ENCODE measurements around the gene IDH3G.
A peak's percentile ranks its signal among the peaks of the same experiment; 100 is the strongest.

The IDH3G gene

DNA sequence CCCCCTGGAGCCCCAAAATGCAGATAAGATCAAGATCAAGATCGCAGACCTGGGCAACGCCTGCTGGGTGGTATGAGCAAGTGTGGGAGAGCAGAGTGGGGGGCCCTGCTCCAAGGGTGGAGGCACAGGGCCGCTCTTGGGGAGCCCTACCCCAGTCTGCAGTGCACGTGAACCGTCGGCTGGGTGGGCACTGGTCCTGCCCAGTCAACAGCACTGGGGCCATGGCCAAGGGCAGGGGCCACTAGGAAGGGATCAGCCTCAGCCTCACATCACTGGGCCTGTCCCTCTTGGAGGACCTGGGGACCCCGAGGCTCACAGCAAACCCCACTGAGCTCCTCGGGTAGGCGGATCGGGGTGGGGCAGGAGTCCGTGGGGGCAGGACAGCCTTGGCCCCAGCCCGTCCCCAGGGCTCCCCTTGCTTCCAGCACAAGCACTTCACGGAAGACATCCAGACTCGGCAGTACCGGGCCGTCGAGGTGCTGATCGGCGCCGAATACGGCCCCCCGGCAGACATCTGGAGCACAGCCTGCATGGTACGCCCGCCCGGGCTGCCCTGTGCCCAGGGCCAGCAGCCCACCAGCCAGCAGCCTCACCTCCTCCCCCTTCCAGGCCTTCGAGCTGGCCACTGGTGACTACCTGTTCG lies 9.7 kb downstream of the IDH3G start:
- no peak for DNase-seq

DNA sequence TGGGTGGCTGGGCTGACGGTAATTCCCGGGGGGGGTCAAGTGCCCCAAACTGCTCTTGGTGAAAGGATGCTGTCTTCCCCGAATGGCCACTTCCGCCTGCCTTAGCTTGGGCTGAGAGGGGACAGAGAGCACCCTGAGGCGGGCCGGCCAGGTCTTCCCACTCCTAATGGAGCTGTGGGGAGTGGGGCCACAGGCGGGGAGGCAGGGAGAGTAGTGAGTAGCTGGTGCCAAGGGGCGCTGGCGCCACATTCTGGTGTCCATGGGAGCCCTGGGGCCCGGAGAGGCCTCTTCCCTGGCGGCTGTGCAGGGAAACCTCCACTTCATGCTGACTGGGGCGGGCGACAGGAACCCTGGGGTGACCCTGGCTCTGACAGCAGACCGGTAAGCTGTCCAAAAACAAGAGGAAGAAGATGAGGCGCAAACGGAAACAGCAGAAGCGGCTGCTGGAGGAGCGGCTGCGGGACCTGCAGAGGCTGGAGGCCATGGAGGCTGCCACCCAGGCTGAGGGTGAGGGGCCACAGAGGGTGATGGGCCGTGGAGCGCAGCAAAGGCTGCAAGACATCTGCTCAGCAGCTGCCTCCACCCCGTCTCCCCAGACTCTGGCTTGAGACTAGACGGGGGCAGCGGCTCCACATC lies 10.7 kb downstream of the IDH3G start:
- DNase-seq = no peak

DNA sequence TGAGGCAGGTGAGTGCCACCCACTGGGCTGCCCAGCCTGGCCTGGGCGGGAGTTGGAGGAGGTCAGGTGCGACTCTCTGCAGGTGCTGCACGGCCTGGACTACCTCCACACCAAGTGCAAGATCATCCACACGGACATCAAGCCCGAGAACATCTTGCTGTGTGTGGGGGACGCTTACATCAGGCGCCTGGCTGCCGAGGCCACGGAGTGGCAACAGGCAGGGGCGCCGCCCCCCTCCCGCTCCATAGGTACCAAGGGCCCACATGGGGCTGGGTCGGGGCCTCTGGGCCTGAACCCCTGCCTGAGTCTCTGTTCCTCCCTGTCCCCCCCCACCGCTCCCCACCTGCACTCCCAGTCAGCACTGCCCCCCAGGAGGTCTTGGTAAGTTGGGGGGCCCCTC lies 11.3 kb downstream of the IDH3G start:
- DNase-seq = no peak

DNA sequence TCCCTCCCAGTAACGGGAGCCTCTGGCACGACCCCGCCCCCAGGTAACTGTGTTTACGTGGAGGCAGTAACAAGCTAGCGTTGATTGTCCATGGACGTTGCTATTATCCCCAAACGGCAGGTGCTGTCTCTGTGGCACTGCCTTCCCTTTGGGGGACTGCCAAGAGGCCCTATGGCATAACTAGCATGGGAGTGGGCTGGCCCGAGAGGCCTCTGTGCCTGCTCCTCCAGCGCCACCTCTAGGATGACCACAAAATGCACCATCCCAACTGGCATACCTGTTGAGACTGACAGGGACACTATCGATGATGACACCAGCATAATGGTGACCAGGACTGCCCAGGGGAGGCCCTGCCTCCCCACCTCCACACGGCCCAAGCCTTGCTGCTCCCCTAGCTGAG lies 11.9 kb downstream of the IDH3G start:
- no peak for DNase-seq

DNA sequence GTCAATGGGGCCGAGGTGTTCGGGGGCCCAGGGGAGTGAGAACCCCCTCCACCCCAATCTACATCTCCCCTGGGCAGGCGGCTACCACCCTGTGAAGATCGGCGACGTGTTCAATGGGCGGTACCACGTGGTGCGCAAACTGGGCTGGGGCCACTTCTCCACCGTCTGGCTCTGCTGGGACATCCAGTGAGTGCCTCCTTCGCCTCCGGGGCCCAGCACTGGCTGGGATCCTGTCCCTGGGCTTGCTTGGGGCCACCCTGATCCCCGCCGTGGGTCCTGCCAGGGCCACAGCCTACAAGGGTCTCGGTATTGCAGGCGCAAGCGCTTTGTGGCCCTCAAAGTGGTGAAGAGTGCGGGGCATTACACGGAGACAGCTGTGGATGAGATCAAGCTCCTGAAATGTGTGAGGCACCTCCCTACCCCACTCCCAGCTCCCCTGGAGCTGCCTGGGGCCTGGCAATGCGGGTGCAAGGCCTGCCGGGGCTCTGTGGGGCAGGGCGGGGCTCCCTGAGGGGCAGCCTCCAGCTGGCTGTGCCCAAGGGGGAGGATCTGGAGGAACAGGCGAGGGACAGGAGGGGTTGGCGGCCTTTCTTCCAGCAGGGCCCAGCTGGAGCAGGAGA lies 12.6 kb downstream of the IDH3G start:
- DNase-seq = no peak

DNA sequence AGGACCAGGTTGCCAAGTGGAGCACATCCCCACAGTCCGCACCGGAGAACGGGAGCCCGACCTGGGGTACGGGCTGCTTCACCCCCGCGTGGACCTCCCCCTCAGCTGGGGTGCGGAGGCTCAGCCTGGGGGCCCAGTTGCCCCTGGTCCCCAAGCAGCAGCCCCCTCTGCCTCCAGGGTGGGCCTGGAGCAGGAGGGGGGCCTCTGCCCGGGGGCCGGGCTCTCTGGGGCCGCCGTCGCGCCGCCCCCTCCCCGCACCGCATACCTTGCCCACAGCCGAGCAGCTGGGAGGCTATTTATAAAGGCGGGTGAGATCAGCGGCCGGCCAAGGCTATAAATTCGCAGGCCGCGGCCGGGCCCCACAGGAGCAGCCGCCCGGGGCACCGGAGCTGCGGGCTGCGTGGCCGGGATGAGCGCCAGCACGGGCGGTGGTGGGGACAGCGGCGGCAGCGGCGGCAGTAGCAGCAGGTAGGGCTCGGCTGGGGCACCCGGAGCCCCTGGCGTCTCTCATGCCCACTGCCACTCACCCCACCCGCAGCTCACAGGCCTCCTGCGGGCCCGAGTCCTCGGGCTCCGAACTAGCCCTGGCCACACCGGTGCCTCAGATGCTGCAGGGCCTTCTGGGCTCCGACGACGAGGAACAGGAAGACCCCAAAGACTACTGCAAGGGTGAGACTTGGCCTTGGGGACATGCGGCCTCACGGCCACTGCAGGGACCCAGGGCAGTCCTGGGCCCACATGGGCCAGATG lies 13.3 kb downstream of the IDH3G start, which contains the start of gene SRPK3:
TSS of gene SRPK3 (plus strand) at position 364 of the 750 bp plus-strand sequence. CDS start at position 410, 46 bp downstream.
- DNase-seq = no peak

DNA sequence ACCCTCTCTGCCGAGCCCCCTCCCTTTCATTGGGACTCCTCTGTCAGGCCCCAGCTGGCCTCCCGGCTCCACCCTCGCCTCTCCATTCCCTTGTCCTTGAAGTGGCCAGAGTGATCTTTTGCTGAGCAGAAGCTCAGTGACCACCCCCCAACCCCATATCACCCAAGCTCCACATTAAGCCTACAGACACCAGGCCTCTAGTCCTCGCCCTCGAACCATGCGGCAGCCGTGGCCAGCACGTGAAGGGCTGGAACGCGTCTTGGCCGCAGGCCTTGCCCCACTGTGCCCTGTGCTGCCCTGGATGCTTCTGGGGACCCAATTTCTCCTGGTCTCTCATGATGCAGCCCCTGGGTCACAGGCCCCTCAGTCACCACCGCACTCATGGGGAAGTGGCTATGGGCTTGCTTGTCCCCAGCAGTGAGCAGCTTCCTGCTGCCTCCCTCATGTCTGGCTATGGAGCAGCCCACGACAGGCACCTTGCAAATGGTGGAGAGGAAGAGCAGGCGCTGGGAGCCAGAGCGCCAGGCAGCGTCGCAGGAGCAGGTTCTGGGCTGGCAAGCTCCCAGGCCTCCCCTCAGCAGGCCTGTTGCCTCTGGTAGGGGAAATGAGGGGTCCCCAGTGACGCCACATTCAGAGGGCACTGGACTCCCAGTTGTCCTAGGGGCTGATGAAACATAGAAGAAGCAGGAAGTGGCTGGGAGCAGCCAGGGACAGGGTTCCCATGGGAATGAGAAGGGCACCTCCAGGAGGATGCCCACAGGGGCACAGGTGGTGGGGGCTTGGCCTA lies 14.1 kb downstream of the IDH3G start:
- DNase-seq = no peak

DNA sequence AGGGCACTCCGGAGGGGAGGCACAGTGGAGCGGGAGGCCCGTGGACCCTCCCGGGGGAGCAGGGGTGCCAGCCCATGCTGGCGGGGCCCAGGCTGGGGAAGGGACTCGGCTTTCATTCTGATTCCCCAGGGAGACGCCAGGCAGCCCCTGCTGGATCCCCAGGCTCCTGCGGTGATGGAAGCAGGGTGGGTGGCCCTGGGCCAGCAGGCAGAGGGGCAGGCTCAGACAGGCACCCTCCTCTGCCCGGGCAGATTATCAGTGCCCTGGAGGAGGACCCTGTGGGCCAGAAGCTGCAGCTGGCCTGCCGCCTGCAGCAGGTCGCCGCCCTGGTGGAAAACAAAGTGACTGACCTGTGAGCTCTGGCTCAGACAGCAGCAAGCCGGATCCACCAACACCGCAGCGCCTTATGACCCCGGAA lies 15.5 kb downstream of the IDH3G start:
- no peak for DNase-seq

DNA sequence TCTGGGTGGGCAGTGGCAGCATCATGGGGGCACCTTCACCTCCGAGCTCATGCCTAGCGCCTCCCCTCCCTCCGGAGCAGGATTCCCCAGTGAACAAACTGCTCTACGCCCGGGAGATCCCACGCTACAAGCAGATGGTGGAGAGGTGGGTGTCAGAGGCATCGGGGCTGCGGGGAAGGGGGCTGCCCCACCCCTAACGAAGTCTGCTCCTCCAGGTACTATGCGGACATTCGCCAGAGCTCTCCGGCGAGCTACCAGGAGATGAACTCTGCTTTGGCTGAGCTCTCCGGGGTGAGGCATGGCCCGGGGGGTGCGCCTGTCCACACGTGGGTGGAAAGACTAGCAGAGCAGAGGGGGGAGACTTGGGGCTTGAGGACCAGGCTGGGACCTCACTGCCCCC lies 16.0 kb downstream of the IDH3G start:
- DNase-seq = no peak

DNA sequence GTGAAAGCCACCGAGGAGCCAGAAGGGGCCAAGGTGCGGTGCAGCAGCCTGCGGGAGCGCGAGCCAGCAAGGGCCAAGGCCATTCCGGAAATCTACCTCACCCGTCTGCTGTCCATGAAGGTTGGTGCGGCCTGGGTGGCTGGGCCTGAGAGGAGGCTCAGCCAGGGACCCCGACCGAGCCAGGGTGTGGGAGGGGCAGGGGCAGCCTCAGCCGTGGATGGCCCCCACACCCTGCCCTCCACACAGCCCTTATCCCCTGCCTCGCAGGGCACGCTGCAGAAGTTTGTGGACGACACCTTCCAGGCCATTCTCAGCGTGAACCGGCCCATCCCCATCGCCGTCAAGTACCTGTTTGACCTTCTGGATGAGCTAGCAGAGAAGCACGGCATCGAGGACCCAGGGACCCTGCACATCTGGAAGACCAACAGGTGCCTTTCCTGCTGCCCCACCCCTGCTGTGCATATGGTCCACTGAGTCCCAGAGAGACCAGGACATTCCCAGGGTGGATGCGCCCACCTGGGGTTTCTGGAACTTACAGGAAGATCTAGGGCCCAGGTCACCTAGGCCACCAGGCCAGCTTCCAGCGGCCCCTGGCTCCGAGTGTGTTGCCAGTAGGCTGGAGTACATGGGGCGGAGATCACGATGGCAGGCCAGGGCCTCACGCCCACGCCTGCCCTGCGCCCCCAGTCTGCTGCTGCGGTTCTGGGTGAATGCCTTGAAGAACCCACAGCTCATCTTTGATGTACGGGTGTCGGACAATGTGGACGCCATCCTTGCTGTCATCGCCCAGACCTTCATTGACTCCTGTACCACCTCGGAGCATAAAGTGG lies 16.7 kb downstream of the IDH3G start:
- no peak for DNase-seq

DNA sequence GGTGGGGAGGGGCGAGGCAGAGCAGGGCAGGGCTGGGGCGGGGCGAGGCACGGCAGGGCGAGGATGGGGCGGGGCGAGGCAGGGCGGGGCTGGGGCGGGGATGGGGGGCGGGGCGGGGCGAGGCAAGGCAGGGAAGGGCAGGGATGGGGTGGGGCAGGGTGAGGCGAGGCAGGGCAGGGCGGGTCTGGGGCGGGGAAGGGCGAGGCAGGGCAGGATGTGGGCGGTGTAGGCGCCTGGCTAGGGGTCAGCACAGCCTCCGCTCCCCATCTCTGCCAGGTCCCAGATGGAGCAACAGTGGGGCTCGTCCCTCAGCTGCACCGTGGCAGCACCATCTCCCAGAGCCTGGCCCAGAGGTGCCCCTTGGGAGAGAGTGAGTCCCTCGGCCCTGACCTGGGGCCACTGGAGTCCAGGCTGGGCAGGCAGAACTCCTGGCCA lies 17.5 kb downstream of the IDH3G start:
- no peak for DNase-seq

DNA sequence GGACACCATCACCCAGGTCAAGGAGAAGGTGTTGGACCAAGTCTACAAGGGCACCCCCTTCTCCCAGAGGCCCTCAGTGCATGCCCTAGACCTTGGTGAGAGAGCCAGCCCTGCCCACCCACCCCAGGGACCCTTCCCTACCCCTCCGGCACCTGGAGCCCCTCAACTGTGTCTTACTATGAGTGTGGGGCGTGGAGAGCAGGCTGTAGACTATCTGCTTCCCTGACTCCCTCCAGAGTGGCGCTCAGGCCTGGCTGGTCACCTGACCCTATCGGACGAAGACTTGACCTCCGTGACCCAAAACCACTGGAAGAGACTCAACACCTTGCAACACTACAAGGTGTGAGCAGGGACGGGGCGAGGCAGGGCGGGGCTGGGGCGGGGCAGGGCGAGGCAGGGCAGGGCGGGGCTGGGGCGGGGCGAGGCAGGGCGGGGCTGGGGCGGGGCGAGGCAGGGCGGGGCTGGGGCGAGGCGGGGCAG lies 18.0 kb downstream of the IDH3G start:
- no peak for DNase-seq

DNA sequence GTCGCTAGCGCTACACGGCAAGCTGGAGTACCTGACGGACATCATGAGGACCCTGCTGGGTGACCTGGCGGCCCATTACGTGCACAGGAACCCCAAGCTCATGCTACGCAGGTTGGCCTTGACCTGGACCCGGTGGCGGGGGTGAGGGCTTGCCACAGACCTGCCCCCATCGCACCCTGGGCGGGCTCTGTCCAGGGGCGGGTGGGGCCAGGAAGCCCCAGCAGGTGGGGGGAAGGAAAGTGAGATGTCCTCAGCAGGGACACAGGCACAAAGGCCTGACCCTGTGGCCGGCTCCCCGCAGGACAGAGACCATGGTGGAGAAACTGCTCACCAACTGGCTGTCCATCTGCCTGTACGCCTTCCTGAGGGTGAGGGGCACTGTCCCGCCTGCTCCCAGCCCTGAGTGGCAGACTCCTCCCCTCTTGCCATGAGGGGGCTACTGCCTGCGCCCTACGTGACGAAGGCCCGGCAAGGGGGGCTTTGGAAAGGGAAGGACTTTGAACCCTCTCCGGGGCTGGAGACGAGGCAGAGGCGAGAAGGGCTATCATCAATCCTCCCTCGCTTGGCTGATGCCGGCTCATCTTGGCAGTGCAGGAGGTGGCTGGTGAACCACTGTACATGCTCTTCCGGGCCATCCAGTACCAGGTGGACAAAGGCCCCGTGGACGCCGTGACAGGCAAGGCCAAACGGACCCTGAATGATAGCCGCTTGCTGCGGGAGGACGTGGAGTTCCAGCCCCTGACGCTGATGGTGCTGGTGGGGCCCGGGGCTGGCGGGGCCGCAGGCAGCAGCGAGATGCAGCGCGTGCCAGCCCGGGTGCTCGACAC lies 18.7 kb downstream of the IDH3G start:
- DNase-seq = no peak

DNA sequence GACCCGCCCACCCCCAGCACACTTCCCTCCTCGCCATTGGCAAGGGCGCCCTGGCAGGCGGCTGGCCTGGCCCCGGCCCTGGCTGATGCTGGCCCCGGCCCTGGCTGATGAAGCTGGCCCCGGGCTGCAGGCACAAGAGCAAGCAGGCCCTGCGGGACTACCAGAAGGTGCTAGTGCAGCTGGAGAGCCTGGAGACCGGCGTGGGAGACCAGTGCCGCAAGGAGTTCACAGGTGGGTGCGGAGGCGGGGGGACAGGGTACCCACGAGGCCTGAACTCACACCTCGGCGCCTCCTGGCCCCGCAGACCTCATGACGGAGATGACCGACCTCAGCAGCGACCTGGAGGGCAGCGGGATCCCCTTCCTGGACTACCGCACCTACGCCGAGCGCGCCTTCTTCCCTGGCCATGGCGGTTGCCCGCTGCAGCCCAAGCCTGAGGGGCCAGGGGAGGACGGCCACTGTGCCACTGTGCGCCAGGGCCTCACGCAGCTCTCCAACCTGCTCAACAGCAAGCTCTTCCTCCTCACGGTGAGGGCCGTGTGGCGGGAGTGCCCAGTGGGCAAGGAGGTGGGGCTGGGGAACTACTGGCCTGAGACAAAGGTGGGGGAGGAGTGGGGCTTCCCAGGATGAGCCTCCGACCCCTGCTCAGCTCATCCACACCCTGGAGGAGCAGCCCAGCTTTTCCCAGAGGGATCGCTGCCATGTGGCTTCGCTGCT lies 19.4 kb downstream of the IDH3G start:
- DNase-seq = no peak

DNA sequence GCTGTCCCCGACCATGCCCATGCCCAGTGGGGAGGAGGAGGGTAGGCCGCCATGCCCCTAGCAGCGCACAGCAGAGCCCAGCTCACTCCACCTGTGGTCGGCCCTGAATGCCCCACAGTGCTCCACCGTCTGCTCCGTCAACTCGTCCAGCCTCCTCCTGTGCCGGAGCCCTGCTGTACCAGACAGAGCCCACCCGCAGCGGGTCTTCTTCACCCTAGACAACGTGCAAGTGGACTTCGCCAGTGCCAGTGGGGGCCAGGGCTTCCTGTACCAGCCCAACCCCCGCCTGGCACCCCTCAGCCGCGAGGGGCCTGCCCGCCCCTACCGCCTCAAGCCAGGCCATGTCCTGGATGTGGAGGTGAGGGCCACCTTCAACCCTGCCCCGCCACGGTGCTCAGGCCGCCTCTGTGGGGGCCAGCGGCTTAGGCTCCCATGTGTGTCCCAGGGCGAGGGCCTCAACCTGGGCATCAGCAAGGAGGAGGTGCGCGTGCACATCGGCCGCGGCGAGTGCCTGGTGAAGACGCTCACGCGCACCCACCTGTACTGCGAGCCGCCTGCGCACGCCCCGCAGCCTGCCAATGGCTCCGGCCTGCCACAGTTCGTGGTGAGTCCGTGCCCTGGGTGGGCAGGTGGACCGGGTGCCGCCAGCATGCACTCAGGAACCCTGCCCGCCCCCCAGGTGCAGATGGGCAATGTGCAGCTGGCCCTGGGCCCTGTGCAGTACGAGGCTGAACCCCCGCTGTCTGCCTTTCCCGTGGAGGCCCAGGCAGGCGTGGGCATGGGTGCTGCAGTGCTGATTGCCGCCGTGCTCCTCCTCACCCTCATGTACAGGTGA lies 20.2 kb downstream of the IDH3G start:
- DNase-seq = no peak

DNA sequence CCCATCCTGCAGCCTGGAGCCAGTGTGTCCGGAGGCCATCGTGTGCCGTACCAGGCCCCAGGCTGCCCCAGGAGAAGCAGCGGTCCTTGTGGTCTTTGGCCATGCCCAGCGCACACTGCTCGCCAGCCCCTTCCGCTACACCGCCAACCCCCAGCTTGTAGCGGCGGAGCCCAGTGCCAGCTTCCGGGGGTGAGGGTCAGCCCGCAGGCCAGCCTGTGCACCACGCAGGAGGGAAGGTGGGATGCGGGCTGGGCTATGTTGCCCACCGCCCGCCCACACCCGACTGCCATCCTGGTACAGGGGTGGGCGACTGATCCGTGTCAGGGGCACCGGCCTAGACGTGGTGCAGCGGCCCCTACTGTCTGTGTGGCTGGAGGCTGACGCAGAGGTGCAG lies 21.0 kb downstream of the IDH3G start:
- peak; percentile 8 for DNase-seq

DNA sequence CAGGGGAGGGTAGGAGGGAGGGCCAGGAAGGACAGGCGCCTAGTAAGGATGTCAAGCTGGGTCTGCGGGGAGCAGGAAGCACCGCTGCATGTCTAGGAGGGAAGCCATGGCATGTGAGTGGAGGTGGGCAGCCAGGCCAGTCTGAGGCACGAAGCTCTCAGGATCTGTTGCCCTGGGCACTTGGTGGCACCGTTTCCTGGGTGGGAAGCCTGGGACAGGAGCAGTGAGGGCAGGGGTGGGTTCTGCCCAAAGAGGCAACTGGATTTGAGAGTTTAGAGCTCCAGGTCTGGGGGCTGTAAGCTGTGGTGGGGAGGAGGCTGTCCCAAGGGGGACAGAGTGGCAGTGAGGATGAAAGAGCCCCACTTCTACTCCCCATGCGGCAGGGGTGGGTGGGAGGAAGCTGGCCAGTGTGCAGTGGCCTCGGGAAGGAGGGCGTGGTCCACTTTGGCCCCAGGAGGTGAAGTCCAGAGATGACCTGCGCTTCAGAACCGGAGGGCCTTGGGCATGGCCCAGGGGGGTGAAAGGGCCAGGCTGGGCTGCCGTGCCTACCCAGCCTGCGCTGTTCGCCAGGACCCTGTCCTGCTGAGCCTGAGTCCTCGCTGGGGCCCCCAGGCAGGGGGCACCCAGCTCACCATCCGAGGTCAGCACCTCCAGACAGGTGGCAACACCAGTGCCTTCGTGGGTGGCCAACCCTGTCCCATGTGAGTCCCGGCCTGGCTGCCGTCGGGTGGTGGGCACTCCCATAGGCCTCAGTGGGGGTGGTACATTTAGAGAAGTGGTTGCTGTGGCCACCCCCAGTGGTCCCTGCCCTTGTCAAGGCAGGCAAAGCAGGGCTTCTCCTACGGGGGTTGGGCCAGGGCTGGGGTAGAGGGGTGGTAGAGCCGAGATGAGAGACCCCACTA lies 21.6 kb downstream of the IDH3G start:
- no peak for DNase-seq

Measured in CD4-positive, alpha-beta T cell treated with Interleukin-15 for 1 hour (primary cell).